Loucy (cell line): Measurements from ENCODE around the gene ANKRD65.

Experiments
- H2AFZ ChIP-seq: fragments of 200-600 bp; sonication (generic); 2 replicates; pipeline ENCODE4 v1.6.0; 2016; ENCODE audit warnings: antibody characterized with exemption, mild to moderate bottlenecking, low read length, moderate library complexity
- H3F3A ChIP-seq: fragments of 200-600 bp; 2 replicates; pipeline ENCODE4 v1.6.0; 2016; ENCODE audit warnings: antibody characterized with exemption, low read depth, mild to moderate bottlenecking
- H3K27me3 ChIP-seq: fragments of 200-600 bp; sonication (generic); 2 replicates; pipeline ENCODE4 v1.6.1; 2014; ENCODE audit warnings: low read length, mild to moderate bottlenecking; ENCODE audit not compliant: insufficient read depth, poor library complexity, severe bottlenecking
- H3K36me3 ChIP-seq: fragments of 200-600 bp; sonication (generic); 2 replicates; pipeline ENCODE4 v1.6.1; 2016; ENCODE audit warnings: low read length; ENCODE audit not compliant: insufficient read depth
- H3K4me1 ChIP-seq: fragments of 200-600 bp; sonication (generic); 2 replicates; pipeline ENCODE4 v1.5.1; 2014; ENCODE audit warnings: low read length, mild to moderate bottlenecking; ENCODE audit not compliant: insufficient read depth, poor library complexity, severe bottlenecking
- H3K4me2 ChIP-seq: fragments of 200-600 bp; sonication (generic); 2 replicates; pipeline ENCODE4 v1.6.0; 2014; ENCODE audit warnings: antibody characterized with exemption, low read length, low read depth, mild to moderate bottlenecking; ENCODE audit not compliant: poor library complexity, severe bottlenecking
- H3K4me3 ChIP-seq: fragments of 200-600 bp; sonication (generic); 2 replicates; pipeline ENCODE4 v1.5.1; 2014; ENCODE audit warnings: low read length, mild to moderate bottlenecking, mixed read lengths; ENCODE audit not compliant: poor library complexity, severe bottlenecking
- H3K79me2 ChIP-seq: fragments of 200-600 bp; sonication (generic); 2 replicates; pipeline ENCODE4 v1.6.1; 2014; ENCODE audit warnings: low read length; ENCODE audit not compliant: insufficient read depth
- H3K9ac ChIP-seq: fragments of 200-600 bp; sonication (generic); 2 replicates; pipeline ENCODE4 v1.6.0; 2014; ENCODE audit warnings: mild to moderate bottlenecking, low read depth, low read length, moderate library complexity; ENCODE audit not compliant: poor library complexity, severe bottlenecking
- H3K9me2 ChIP-seq: fragments of 200-600 bp; sonication (generic); replicated peaks from 2 replicates; pipeline ENCODE4 v1.6.1; 2016; ENCODE audit warnings: low read depth, low read length, mixed read lengths
- H3K9me3 ChIP-seq: fragments of 200-600 bp; sonication (generic); 2 replicates; pipeline ENCODE4 v1.6.1; 2014; ENCODE audit warnings: mild to moderate bottlenecking, antibody characterized with exemption, low read length, low read depth; ENCODE audit not compliant: insufficient read depth
- H4K20me1 ChIP-seq: fragments of 200-600 bp; sonication (generic); 2 replicates; pipeline ENCODE4 v1.6.0; 2014; ENCODE audit warnings: antibody characterized with exemption, low read length, mild to moderate bottlenecking; ENCODE audit not compliant: insufficient read depth, poor library complexity, severe bottlenecking
- CTCF ChIP-seq: fragments of 200-600 bp; sonication (generic); conservative IDR thresholded peaks from 2 replicates; pipeline ENCODE4 v1.5.1; 2014; ENCODE audit warnings: mild to moderate bottlenecking, antibody characterized with exemption, low read length
- EZH2phosphoT487 ChIP-seq: fragments of 200-600 bp; IDR thresholded peaks from 2 replicates; pipeline ENCODE4 v1.6.1; 2018; ENCODE audit warnings: antibody characterized with exemption, mild to moderate bottlenecking, moderate library complexity, borderline replicate concordance

ANKRD65 gene

GRCh38 chr1:1432951-1433803 lies 12.1 kb upstream of the ANKRD65 start:
- Histone ChIP-seq H3K79me2 (no peaks in the 10 kb centered on the region), H3K4me2 (no peak overlapping the region), H3K4me1 (peaks cover 13% of the 10 kb centered on the region), H3K27me3 (no peaks in the 10 kb centered on the region), H3F3A (no peaks in the 10 kb centered on the region), H3K9me2 (no peaks in the 10 kb centered on the region), H3K9ac (no peak overlapping the region), H3K9me3 (no peaks in the 10 kb centered on the region), H3K36me3 (no peaks in the 10 kb centered on the region), H4K20me1 (no peaks in the 10 kb centered on the region), H3K4me3 (no peak overlapping the region), H2AFZ (no peak overlapping the region)
- TF ChIP-seq CTCF (no peak), EZH2phosphoT487 (no peak)

GRCh38 chr1:1432274-1432950 lies 11.3 kb upstream of the ANKRD65 start:
- no peaks in the 10 kb centered on the region for H3K27me3 ChIP-seq
- H3K4me3 ChIP-seq, result no peak overlapping the region
- TF ChIP-seq EZH2phosphoT487, result no peak
- no peak for TF ChIP-seq CTCF
- no peaks in the 10 kb centered on the region for H3K9me2 ChIP-seq
- H2AFZ ChIP-seq, result no peak overlapping the region
- H3K4me1 ChIP-seq, result peaks cover 6% of the 10 kb centered on the region
- H3K4me2 ChIP-seq, result no peak overlapping the region
- H3K79me2 ChIP-seq, result no peaks in the 10 kb centered on the region
- H4K20me1 ChIP-seq, result no peaks in the 10 kb centered on the region
- H3F3A ChIP-seq, result no peaks in the 10 kb centered on the region
- H3K9me3 ChIP-seq, result no peaks in the 10 kb centered on the region
- H3K36me3 ChIP-seq, result no peaks in the 10 kb centered on the region
- no peak overlapping the region for H3K9ac ChIP-seq

- Histone ChIP-seq H3K4me3 (no peak overlapping the region), H3K9me2 (no peaks in the 10 kb centered on the region), H3K9me3 (no peaks in the 10 kb centered on the region), H3K4me2 (no peak overlapping the region), H4K20me1 (no peaks in the 10 kb centered on the region), H3K9ac (no peak overlapping the region), H3F3A (no peaks in the 10 kb centered on the region), H3K79me2 (no peaks in the 10 kb centered on the region), H3K4me1 (peaks cover under 1% of the 10 kb centered on the region), H3K36me3 (no peaks in the 10 kb centered on the region), H3K27me3 (no peaks in the 10 kb centered on the region), H2AFZ (no peak overlapping the region)
- TF ChIP-seq EZH2phosphoT487 (no peak), CTCF (no peak)
Observed at GRCh38 chr1:1431845-1432273, 10.8 kb upstream of the ANKRD65 start.
